Effector memory CD8-positive, alpha-beta T cell (primary cell): ENCODE results near the gene SYNGR2.
A peak's percentile ranks its signal among the peaks of the same experiment; 100 is the strongest.

Experiments
- ATAC-seq: fragments of 150-1000 bp; cut with Tn5 transposase; replicated peaks from 2 replicates; pipeline ENCODE4 v1.10.0; 2021; ENCODE audit warnings: mild to moderate bottlenecking, moderate library complexity
- DNase-seq, 3 experiments: peaks; one replicate each; pipeline ENCODE4 v3.0.0; 2021
- H3K27ac Mint-ChIP-seq, 2 donors: one replicate each; pipeline ENCODE4 v1.8.0; 2022; ENCODE audit warnings: mild to moderate bottlenecking in 2 of 2, mixed read lengths in 2 of 2, moderate library complexity in 2 of 2
- H3K27me3 Mint-ChIP-seq, 2 donors: one replicate each; pipeline ENCODE4 v1.8.0; 2022; ENCODE audit warnings: mixed read lengths in 2 of 2
- H3K36me3 Mint-ChIP-seq: one replicate; pipeline ENCODE4 v1.8.0; 2022; ENCODE audit warnings: mild to moderate bottlenecking, moderate library complexity, mixed read lengths; ENCODE audit not compliant: insufficient read depth
- H3K4me1 Mint-ChIP-seq, 2 donors: one replicate each; pipeline ENCODE4 v1.8.0; 2022; ENCODE audit warnings: low read depth in 2 of 2, mixed read lengths in 2 of 2
- H3K4me3 Mint-ChIP-seq, 2 donors: one replicate each; pipeline ENCODE4 v1.8.0; 2022; ENCODE audit warnings: mild to moderate bottlenecking in 2 of 2, mixed read lengths in 2 of 2, moderate library complexity in 2 of 2
- H3K9me3 Mint-ChIP-seq, 2 donors: one replicate each; pipeline ENCODE4 v1.8.0; 2022; ENCODE audit warnings: mixed read lengths in 2 of 2
- total RNA-seq, 9 experiments: gene quantifications; one replicate each; lab custom pipeline; 2026; lab: John Stamatoyannopoulos, UW

SYNGR2 gene, protein sequence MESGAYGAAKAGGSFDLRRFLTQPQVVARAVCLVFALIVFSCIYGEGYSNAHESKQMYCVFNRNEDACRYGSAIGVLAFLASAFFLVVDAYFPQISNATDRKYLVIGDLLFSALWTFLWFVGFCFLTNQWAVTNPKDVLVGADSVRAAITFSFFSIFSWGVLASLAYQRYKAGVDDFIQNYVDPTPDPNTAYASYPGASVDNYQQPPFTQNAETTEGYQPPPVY
- total RNA-seq: 33.7 to 168 (median 76.9) reads per million in 9 experiments

DNA sequence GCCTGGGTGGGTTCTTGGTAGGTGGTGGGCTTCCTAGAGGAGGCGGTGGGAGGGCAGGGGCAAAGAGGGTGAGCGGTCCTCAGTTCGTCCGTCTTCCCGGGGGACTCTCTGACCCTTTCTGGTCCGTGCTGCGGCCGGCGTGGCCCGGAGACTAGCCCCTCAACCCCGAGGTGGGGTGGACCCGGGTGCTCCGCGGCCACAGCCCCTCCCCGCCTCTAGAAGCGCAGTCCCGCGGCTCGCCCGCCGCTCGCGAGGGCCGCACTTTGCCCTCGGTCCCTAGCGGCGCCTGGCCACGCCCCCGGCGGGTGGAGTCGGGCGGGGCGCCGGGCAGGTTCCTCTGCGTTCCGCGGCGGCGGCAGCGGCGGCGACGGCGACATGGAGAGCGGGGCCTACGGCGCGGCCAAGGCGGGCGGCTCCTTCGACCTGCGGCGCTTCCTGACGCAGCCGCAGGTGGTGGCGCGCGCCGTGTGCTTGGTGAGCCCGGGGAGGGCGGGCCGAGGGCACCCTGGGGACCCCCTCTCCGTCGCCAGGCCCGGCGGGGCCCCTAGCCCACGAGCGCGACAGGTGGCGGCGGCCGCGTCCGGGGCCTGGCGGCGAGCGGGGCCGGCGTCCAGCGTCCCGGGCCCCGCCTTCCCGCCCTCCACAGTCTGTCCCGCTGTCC, at the start of gene SYNGR2:
TSS of gene SYNGR2 (plus strand) at position 340 of the 661 bp plus-strand sequence. CDS start at position 376, 36 bp downstream.
- H3K4me1 Mint-ChIP-seq: peaks cover 18 to 27% of the 10 kb centered on the region in 2 donors
- H3K27ac Mint-ChIP-seq: peak within 1 kb of the TSS; percentile 35 to 80
- DNase-seq (peak; percentile 85 to 90 (median 87)), ATAC-seq (peak; percentile 91)
- no peaks in the 10 kb centered on the region for H3K9me3 Mint-ChIP-seq
- no peaks in the 10 kb centered on the region for H3K27me3 Mint-ChIP-seq
- H3K36me3 Mint-ChIP-seq: peaks cover 15% of the 10 kb centered on the region
- H3K4me3 Mint-ChIP-seq: peak within 1 kb of the TSS; percentile 66 to 74

DNA sequence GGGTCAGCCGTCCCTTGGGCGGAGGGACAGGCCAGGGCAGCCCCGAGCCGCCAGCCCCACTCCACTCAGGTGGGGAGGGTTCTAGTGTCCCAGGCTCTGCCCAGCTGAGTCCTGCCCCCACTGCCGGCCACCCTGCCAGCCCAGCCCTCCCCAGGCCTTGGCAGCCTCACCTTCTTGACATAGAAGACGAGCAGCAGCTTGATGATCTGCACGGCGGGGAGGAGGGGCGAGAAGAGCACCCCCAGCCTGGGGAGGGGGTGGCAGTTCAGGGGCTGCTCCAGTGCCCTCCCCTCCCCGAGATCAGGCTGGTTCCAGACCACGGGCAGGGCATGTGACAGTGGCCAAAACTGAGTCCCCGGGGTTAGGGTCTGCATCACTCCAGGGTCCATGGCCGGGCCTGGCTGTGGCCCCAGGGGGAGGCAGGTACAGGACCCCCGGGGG, 49.6 kb upstream of the SYNGR2 start:
- ATAC-seq: no peak
- no peak overlapping the region for H3K27ac Mint-ChIP-seq
- no peak overlapping the region for H3K4me3 Mint-ChIP-seq
- H3K9me3 Mint-ChIP-seq: no peaks in the 10 kb centered on the region
- peaks cover 93% of the 10 kb centered on the region for H3K36me3 Mint-ChIP-seq
- DNase-seq: no peak
- peaks cover 51 to 60% of the 10 kb centered on the region in 2 donors for H3K4me1 Mint-ChIP-seq
- H3K27me3 Mint-ChIP-seq: no peaks in the 10 kb centered on the region

DNA sequence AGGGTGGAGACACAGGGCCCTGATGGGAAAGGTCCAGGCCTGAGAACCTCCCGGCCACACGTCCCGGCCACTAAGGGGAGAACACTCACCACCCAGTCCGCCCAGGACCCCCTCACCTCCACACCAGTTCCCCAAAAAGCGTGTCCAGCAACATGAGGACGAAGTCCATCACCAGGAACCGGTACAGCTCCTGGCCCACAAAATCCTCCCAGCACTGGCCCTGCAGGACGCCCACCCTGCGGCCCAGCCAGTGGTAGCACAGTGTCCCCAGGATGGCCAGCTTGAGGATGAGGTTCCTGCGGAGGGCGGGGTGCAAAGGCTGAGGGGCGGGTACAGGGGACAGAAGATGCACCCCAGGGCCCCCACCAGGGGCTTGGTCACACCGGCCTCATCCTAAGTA, 47.8 kb upstream of the SYNGR2 start:
- H3K27ac Mint-ChIP-seq: peak overlapping the region; percentile 91 to 95
- H3K9me3 Mint-ChIP-seq: no peaks in the 10 kb centered on the region
- peaks cover 95% of the 10 kb centered on the region for H3K36me3 Mint-ChIP-seq
- H3K4me1 Mint-ChIP-seq: peaks cover 44 to 52% of the 10 kb centered on the region in 2 donors
- no peak for DNase-seq
- ATAC-seq: no peak
- peak overlapping the region; percentile 83 to 86 for H3K4me3 Mint-ChIP-seq
- H3K27me3 Mint-ChIP-seq: no peaks in the 10 kb centered on the region

GRCh38 chr17:78120971-78121800, 47.2 kb upstream of the SYNGR2 start:
- no peaks in the 10 kb centered on the region for H3K27me3 Mint-ChIP-seq
- DNase-seq (peak; percentile 56 to 60 (median 57)), ATAC-seq (peak; percentile 77)
- H3K27ac Mint-ChIP-seq: peak overlapping the region; percentile 91 to 95
- H3K36me3 Mint-ChIP-seq: peaks cover 96% of the 10 kb centered on the region
- H3K4me1 Mint-ChIP-seq: peaks cover 44 to 54% of the 10 kb centered on the region in 2 donors
- H3K9me3 Mint-ChIP-seq: no peaks in the 10 kb centered on the region
- H3K4me3 Mint-ChIP-seq: peak overlapping the region; percentile 83 to 86

DNA sequence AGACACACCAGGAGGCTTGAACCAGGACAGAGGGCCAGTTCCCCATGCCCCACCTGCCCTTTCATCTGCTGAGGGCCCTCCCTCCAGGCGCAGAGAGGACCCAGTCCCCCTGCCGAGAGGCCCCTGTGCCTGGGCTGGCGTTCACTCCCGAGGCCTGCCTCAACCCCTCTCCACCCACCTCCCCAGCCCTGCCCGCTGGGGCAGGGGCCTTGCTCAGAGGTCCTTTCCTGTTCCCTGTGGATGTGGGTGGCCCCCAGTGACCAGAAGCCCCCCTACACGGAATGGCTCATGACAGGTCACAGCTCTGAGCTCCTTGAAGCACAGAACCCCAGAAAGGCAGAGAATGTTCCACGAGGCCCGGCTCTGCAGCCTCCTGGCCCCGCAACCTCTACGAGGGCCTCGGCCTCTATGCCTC, 46.6 kb upstream of the SYNGR2 start:
- ATAC-seq: peak; percentile 0
- H3K27ac Mint-ChIP-seq: peak overlapping the region; percentile 91 to 95
- peaks cover 97% of the 10 kb centered on the region for H3K36me3 Mint-ChIP-seq
- H3K27me3 Mint-ChIP-seq: no peaks in the 10 kb centered on the region
- DNase-seq: no peak
- peak overlapping the region; percentile 83 to 86 for H3K4me3 Mint-ChIP-seq
- H3K4me1 Mint-ChIP-seq: peaks cover 48 to 57% of the 10 kb centered on the region in 2 donors
- H3K9me3 Mint-ChIP-seq: no peaks in the 10 kb centered on the region

- Mint-ChIP-seq H3K4me1 (peaks cover 51 to 58% of the 10 kb centered on the region in 2 donors), H3K36me3 (peaks cover 97% of the 10 kb centered on the region), H3K9me3 (no peaks in the 10 kb centered on the region), H3K27me3 (no peaks in the 10 kb centered on the region), H3K27ac (peak overlapping the region; percentile 91 to 95), H3K4me3 (peak overlapping the region; percentile 83 to 86)
- ATAC-seq: peak; percentile 9
- no peak for DNase-seq
These were observed 46.0 kb upstream of the SYNGR2 start for GRCh38 chr17:78122216-78122930.

DNA sequence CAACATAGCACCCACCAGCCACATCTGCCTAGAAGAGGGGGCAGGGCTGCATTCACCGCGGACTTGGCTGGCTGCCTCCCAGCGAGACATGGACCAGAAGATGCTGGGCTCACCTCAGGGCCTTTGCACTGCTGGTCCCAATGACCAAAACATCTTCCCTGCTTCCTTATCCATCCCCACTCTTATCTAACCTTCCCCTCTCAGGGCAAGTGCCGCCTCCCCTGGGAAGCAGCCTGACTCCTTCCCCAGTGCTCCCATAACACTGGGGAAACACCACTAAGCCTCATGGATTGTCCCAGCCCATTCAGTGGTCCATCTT, 45.5 kb upstream of the SYNGR2 start:
- H3K4me1 Mint-ChIP-seq: peaks cover 55% of the 10 kb centered on the region in 2 donors
- peak overlapping the region; percentile 91 to 95 for H3K27ac Mint-ChIP-seq
- DNase-seq (no peak), ATAC-seq (no peak)
- H3K36me3 Mint-ChIP-seq: peaks cover 97% of the 10 kb centered on the region
- H3K9me3 Mint-ChIP-seq: no peaks in the 10 kb centered on the region
- H3K4me3 Mint-ChIP-seq: peak overlapping the region; percentile 83 to 86
- no peaks in the 10 kb centered on the region for H3K27me3 Mint-ChIP-seq

DNA sequence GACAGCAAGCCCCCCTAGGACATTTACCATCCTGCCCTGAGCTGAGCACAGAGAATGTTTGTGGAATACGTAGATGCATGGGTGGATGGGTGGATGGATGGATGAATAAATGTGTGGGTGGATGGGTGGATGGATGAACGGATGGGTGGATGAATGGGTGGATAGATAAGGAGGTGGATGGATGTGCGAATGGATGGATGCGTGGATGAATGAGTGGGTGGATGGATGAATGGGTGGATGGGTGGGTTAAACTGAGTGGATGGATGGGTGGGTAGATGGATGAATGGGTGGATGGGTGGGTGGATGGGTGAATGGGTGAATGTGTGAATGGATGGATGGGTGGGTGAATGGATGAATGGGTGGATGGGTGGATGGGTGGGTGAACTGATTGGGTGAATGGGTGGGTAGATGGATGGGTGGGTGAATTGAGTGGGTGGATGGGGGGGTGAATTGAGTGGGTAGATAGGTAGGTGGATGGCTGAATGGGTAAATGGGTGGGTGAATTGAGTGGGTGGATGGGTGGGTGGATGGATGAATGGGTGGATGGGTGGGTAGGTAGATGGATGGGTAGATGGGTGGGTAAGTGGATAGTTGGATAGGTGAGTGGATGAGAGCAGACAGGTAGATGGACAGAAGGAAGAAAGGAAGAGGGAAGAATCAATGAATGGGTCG, 45.0 kb upstream of the SYNGR2 start:
- Mint-ChIP-seq H3K27me3 (no peaks in the 10 kb centered on the region), H3K4me3 (peak overlapping the region; percentile 83 to 86), H3K4me1 (peaks cover 52 to 55% of the 10 kb centered on the region in 2 donors), H3K9me3 (no peaks in the 10 kb centered on the region), H3K27ac (peak overlapping the region; percentile 91 to 95), H3K36me3 (peaks cover 94% of the 10 kb centered on the region)
- ATAC-seq (no peak), DNase-seq (no peak)

- Mint-ChIP-seq H3K27me3 (no peaks in the 10 kb centered on the region), H3K9me3 (no peaks in the 10 kb centered on the region), H3K4me1 (peaks cover 58 to 60% of the 10 kb centered on the region in 2 donors), H3K4me3 (peak overlapping the region; percentile 83 to 86), H3K27ac (peak overlapping the region; percentile 91 to 95), H3K36me3 (peaks cover 92% of the 10 kb centered on the region)
- DNase-seq: no peak
- ATAC-seq: no peak
These were observed 44.1 kb upstream of the SYNGR2 start for GRCh38 chr17:78124081-78124835.

DNA sequence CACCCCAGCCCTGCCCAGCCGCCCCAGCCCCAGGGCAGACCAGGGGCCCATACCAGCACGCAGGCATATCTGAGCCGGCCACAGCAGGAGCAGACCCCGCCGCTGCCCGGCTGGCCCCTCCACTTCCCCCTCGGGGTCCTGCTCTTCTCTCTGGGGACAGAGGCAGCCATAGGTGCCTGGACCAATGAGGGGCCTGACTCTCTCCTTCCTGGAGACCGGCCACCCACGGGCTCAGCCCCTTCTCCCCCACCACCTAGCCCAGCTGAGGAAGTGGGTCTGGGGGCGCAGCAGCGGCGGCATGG, 43.6 kb upstream of the SYNGR2 start:
- Mint-ChIP-seq H3K4me1 (peaks cover 63 to 66% of the 10 kb centered on the region in 2 donors), H3K9me3 (no peaks in the 10 kb centered on the region), H3K4me3 (peak overlapping the region; percentile 86 to 100), H3K36me3 (peaks cover 94% of the 10 kb centered on the region), H3K27ac (peak overlapping the region; percentile 91 to 95), H3K27me3 (no peaks in the 10 kb centered on the region)
- ATAC-seq (no peak), DNase-seq (no peak)

- Mint-ChIP-seq H3K27ac (peak overlapping the region in 1 of 2 donors; percentile 95), H3K9me3 (no peaks in the 10 kb centered on the region), H3K4me3 (peak overlapping the region; percentile 99 to 100), H3K27me3 (no peaks in the 10 kb centered on the region), H3K4me1 (peaks cover 66 to 68% of the 10 kb centered on the region in 2 donors), H3K36me3 (peaks cover 95% of the 10 kb centered on the region)
- no peak for DNase-seq
- ATAC-seq: no peak
These were observed 43.1 kb upstream of the SYNGR2 start for GRCh38 chr17:78125138-78125913.
